Suppressor macrophage (primary cell): Measurements from ENCODE around the gene UBTF.

Experiments
- DNase-seq, 4 experiments: peaks; one replicate each; pipeline ENCODE4 v3.0.0-alpha.2; 2020 to 2022

Gene UBTF

DNA sequence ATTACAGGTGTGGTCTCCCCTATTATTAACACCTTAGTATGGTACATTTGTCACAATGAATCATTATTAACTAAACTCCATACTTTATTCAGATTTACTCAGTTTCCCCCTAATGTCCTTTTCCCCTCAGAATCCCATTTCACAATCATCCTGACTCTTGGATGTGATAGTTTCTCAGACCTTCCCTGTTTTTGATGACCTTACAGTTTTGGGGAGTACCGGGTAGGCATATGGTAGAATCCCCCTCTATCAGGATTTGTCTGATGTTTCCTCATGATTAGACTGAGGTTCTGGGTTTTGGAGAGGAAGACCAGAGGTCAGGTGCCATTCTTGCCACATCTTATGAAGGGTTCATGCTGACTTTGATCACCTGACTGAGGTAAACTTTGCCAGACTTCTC, 55.0 kb downstream of the UBTF start:
- no peak for DNase-seq

DNA sequence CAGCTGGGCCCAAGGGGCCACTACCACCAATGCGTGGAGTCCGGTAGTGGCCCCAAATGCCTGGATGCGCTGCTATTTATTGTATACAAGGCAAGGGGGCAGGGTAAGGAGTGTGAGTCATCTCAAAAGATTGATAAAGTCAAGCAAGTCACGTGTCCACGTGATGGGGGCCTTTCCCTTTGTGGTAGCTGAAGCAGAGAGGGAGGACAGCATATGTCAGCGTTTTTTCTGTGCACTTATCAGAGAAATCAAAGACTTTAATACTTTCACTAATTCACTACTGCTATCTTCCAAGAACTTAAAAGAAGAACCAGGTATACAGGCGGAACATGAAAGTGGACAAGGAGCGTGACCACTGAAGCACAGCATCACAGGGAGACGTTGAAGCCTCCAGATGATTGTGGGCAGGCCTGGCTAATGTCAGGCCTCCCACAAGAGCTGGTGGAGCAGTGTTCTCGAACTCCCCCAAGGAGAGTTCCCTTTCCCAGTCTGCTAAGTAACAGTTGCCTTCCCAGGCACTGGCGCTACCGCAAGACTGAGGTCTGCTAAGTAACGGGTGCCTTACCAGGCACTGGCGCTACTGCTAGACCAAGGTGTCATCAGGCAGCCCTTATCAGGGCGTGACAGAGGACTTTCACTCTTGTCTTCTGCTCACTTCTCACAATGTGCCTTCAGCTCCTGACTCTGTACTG, 59.8 kb downstream of the UBTF start:
- DNase-seq, result no peak

DNA sequence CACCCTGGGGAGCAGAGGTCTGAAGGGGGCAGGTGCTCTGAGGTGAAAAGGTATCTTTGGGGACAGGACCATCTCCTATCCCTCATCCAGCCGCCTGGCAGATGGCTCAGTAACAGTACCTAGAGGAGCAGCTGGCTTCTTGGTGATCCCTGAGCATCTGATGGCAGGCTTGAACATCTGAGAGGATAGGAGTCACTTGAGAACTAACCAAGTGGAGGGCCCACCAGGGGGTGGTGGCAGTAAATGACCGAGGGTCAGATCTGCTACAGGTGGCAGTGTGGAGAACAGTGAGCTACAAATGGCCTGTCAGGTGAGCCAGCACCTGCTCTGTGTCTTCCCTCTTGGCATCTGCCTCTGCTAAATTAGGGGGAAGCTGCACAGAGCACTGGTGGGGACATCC, 64.0 kb downstream of the UBTF start:
- no peak for DNase-seq
